Adrenal gland (tissue), 5 donors: Measurements from ENCODE around the gene STX19.
"Not testable (repeated sequence)": the region's sequence is repeated elsewhere in the genome, so short reads cannot be mapped to it uniquely, and the experiment has no call there.

Source experiments
- POLR2A ChIP-seq, 2 donors: fragments of 450-650 bp; IDR thresholded peaks; one replicate each; pipeline ENCODE4 v1.6.1; 2017; ENCODE audit warnings: antibody characterized with exemption in 2 of 2, mild to moderate bottlenecking in 2 of 2, moderate library complexity in 1 of 2
- TF ChIP-seq, protein P1 (sequence below), 6 experiments: fragments of 450-650 bp in 4 of 6; fragments of 200-600 bp in 2 of 6; sonication (generic) in 1 of 6; IDR thresholded peaks; 1 replicate in 5 of 6; 2 replicates in 1 of 6; pipeline versions ENCODE4 v1.5.1 to v1.8.0; 2016 to 2021; ENCODE audit warnings: antibody characterized with exemption in 6 of 6, mild to moderate bottlenecking in 2 of 6, moderate library complexity in 1 of 6
- donor health status: DM: no; HTN: no; CAD: no.

DNA sequence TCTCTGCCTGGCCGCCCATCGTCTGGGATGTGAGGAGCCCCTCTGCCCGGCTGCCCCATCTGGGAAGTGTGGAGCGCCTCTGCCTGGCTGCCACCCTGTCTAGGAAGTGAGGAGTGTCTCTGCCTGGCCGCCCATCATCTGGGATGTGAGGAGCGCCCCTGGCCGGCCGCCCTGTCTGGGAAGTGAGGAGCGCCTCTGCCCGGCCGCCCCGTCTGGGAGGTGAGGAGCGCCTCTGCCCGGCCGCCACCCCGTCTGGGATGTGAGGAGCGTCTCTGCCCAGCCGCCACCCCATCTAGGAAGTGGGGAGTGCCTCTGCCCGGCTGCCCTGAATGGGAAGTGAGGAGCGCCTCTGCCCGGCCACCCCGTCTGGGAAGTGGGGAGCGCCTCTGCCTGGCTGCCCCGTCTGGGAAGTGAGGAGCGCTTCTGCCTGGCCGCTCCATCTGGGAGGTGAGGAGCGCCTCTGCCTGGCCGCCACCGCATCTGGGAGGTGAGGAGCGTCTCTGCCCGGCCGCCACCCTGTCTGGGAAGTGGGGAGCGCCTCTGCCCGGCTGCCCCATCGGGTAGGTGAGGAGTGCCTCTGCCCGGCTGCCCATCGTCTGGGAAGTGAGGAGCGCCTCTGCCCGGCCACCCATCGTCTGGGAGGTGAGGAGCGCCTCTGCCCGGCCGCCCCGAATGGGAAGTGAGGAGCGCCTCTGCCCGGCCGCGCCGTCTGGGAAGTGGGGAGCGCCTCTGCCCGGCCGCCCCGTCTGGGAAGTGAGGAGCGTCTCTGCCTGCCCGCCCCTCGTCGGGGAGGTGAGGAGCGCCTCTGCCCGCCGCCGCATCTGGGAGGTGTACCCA lies 15.9 kb upstream of the STX19 start:
- TF ChIP-seq, protein P1, sequence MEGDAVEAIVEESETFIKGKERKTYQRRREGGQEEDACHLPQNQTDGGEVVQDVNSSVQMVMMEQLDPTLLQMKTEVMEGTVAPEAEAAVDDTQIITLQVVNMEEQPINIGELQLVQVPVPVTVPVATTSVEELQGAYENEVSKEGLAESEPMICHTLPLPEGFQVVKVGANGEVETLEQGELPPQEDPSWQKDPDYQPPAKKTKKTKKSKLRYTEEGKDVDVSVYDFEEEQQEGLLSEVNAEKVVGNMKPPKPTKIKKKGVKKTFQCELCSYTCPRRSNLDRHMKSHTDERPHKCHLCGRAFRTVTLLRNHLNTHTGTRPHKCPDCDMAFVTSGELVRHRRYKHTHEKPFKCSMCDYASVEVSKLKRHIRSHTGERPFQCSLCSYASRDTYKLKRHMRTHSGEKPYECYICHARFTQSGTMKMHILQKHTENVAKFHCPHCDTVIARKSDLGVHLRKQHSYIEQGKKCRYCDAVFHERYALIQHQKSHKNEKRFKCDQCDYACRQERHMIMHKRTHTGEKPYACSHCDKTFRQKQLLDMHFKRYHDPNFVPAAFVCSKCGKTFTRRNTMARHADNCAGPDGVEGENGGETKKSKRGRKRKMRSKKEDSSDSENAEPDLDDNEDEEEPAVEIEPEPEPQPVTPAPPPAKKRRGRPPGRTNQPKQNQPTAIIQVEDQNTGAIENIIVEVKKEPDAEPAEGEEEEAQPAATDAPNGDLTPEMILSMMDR (IDR thresholded peaks at IDR 0.05), result not testable (repeated sequence)
- not testable (repeated sequence) for TF ChIP-seq POLR2A (IDR thresholded peaks at IDR 0.05)
